ENCODE results near the gene TLL1.
A peak's percentile ranks its signal among the peaks of the same experiment; 100 is the strongest.

Gene TLL1

GRCh38 chr4:165894159-165894558 is 21.1 kb downstream of the TLL1 start:
- no peak for DNase-seq (ENCODE audit: low read depth, low spot score)

GRCh38 chr4:165905405-165906027 is 32.5 kb downstream of the TLL1 start:
- DNase-seq (ENCODE audit: low read depth, low spot score) = no peak

- DNase-seq (ENCODE audit: low read depth, low spot score) = no peak
Observed at GRCh38 chr4:165906272-165906671, 33.2 kb downstream of the TLL1 start.

- no peak for DNase-seq (ENCODE audit: low read depth, low spot score)
Observed at GRCh38 chr4:165909947-165910346, 36.9 kb downstream of the TLL1 start.

GRCh38 chr4:165915215-165915614 is 42.2 kb downstream of the TLL1 start:
- DNase-seq (ENCODE audit: low read depth, low spot score) = no peak

- DNase-seq (ENCODE audit: low read depth, low spot score) = no peak
Observed at GRCh38 chr4:165921546-165921945, 48.5 kb downstream of the TLL1 start.

GRCh38 chr4:165922747-165923146 is 49.7 kb downstream of the TLL1 start:
- DNase-seq (ENCODE audit: low read depth, low spot score) = no peak

- no peak for DNase-seq (ENCODE audit: low read depth, low spot score)
Observed at GRCh38 chr4:165926307-165926706, 53.3 kb downstream of the TLL1 start.

GRCh38 chr4:165927366-165927765 is 54.3 kb downstream of the TLL1 start:
- no peak for DNase-seq (ENCODE audit: low read depth, low spot score)

GRCh38 chr4:165927815-165928214 is 54.8 kb downstream of the TLL1 start:
- no peak for DNase-seq (ENCODE audit: low read depth, low spot score)

GRCh38 chr4:165928601-165929000 is 55.6 kb downstream of the TLL1 start:
- no peak for DNase-seq (ENCODE audit: low read depth, low spot score)

- no peak for DNase-seq (ENCODE audit: low read depth, low spot score)
Observed at GRCh38 chr4:165929662-165930061, 56.6 kb downstream of the TLL1 start.

- DNase-seq (ENCODE audit: low read depth, low spot score) = no peak
Observed at GRCh38 chr4:165931741-165932140, 58.7 kb downstream of the TLL1 start.

GRCh38 chr4:165944900-165945299 is 71.9 kb downstream of the TLL1 start:
- no peak for DNase-seq (ENCODE audit: low read depth, low spot score)

- DNase-seq (ENCODE audit: low read depth, low spot score) = no peak
Observed at GRCh38 chr4:165945991-165946390, 73.0 kb downstream of the TLL1 start.

- no peak for DNase-seq (ENCODE audit: low read depth, low spot score)
Observed at GRCh38 chr4:165947019-165947418, 74.0 kb downstream of the TLL1 start.

- DNase-seq (ENCODE audit: low read depth, low spot score) = no peak
Observed at GRCh38 chr4:165953181-165953580, 80.1 kb downstream of the TLL1 start.

- DNase-seq (ENCODE audit: low read depth, low spot score) = no peak
Observed at GRCh38 chr4:165963621-165964020, 90.6 kb downstream of the TLL1 start.

GRCh38 chr4:165964591-165964990 is 91.6 kb downstream of the TLL1 start:
- no peak for DNase-seq (ENCODE audit: low read depth, low spot score)

- no peak for DNase-seq (ENCODE audit: low read depth, low spot score)
Observed at GRCh38 chr4:165965503-165965902, 92.5 kb downstream of the TLL1 start.

- DNase-seq (ENCODE audit: low read depth, low spot score) = peak; percentile 3
Observed at GRCh38 chr4:165966833-165967232, 93.8 kb downstream of the TLL1 start.

- no peak for DNase-seq (ENCODE audit: low read depth, low spot score)
Observed at GRCh38 chr4:165967486-165967885, 94.4 kb downstream of the TLL1 start.

- no peak for DNase-seq (ENCODE audit: low read depth, low spot score)
Observed at GRCh38 chr4:165970703-165971420, 97.8 kb downstream of the TLL1 start.

GRCh38 chr4:165971446-165971845 is 98.4 kb downstream of the TLL1 start:
- DNase-seq (ENCODE audit: low read depth, low spot score) = no peak

Measured in ELF-1 (cell line).